ENCODE data around the gene NR4A1. TPM values are rescaled to one million over a fixed set of nuclear protein-coding genes. Genes with fewer than 3 reads are reported as not detected.

The NR4A1 gene
- total RNA-seq, 1 donor from 2014 or later: 1.0 TPM

DNA sequence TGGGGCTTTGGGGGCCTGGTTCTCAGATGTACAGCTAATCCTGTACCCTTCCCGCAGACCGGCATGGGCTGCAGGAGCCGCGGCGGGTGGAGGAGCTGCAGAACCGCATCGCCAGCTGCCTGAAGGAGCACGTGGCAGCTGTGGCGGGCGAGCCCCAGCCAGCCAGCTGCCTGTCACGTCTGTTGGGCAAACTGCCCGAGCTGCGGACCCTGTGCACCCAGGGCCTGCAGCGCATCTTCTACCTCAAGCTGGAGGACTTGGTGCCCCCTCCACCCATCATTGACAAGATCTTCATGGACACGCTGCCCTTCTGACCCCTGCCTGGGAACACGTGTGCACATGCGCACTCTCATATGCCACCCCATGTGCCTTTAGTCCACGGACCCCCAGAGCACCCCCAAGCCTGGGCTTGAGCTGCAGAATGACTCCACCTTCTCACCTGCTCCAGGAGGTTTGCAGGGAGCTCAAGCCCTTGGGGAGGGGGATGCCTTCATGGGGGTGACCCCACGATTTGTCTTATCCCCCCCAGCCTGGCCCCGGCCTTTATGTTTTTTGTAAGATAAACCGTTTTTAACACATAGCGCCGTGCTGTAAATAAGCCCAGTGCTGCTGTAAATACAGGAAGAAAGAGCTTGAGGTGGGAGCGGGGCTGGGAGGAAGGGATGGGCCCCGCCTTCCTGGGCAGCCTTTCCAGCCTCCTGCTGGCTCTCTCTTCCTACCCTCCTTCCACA is 7.6 kb downstream of the NR4A1 start:
- TF ChIP-seq, protein P1, sequence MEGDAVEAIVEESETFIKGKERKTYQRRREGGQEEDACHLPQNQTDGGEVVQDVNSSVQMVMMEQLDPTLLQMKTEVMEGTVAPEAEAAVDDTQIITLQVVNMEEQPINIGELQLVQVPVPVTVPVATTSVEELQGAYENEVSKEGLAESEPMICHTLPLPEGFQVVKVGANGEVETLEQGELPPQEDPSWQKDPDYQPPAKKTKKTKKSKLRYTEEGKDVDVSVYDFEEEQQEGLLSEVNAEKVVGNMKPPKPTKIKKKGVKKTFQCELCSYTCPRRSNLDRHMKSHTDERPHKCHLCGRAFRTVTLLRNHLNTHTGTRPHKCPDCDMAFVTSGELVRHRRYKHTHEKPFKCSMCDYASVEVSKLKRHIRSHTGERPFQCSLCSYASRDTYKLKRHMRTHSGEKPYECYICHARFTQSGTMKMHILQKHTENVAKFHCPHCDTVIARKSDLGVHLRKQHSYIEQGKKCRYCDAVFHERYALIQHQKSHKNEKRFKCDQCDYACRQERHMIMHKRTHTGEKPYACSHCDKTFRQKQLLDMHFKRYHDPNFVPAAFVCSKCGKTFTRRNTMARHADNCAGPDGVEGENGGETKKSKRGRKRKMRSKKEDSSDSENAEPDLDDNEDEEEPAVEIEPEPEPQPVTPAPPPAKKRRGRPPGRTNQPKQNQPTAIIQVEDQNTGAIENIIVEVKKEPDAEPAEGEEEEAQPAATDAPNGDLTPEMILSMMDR (IDR thresholded peaks at IDR 0.05; ENCODE audit: unreplicated experiment): no peak
- no peaks in the 10 kb centered on the region for H3K36me3 Mint-ChIP-seq (ENCODE audit: low read depth, unreplicated experiment)
- H3K27me3 Mint-ChIP-seq (ENCODE audit: unreplicated experiment): peaks cover 3% of the 10 kb centered on the region
- no peak overlapping the region for H3K4me3 Mint-ChIP-seq (ENCODE audit: unreplicated experiment)
- no peaks in the 10 kb centered on the region for H3K9me3 Mint-ChIP-seq (ENCODE audit: unreplicated experiment)
- peaks cover 3% of the 10 kb centered on the region for H3K4me1 Mint-ChIP-seq (ENCODE audit: unreplicated experiment)
- H3K27ac Mint-ChIP-seq (ENCODE audit: unreplicated experiment): no peak overlapping the region
- no peak for DNase-seq (ENCODE audit: low spot score)

DNA sequence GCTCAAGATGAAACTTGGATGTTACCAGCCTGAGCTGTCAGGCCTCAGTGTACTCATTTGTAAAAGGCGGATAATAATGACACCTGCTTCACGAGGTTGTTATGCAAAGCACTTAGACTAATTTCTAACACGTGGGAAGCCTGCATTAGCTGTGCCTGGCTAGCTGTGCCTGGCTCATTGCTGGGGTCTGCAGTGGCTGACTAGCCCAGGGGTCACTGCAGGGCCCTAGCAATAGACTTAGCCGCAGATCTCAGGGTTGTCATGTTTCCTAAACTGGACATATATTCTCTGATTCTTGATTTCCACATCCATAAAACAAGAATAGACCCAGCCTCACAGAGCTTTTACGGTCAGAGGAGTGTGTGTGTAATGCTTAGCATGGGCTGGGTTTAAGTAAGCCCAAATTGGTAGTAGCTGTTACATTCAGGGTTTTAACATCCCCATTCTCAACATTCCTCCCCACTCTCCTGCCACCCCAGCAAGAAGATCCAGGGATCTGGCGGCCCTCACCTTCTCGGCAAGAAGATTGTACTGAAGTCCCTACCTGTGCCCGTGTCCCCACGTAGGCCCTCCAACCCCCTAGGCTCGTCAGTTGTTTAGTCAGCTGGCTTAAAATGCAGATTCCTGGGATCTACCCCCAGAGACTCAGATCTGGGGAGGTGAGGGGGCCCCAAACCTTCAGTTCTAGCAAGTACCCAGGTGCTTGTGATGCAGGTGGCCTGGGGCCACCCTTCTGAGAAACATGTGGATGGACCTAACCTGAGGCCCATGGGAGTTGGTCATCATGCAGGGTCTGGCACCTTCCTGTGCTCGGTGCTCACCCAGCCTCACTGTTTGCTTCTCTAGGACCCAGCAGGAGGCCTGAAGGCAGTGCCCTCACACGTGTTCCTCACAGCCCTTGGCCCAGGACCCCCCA is 8.6 kb downstream of the NR4A1 start:
- Mint-ChIP-seq H3K4me1 (ENCODE audit: unreplicated experiment) (peaks cover 3% of the 10 kb centered on the region), H3K27ac (ENCODE audit: unreplicated experiment) (no peak overlapping the region), H3K27me3 (ENCODE audit: unreplicated experiment) (peaks cover 3% of the 10 kb centered on the region), H3K9me3 (ENCODE audit: unreplicated experiment) (no peaks in the 10 kb centered on the region), H3K36me3 (ENCODE audit: low read depth, unreplicated experiment) (no peaks in the 10 kb centered on the region), H3K4me3 (ENCODE audit: unreplicated experiment) (no peak overlapping the region)
- DNase-seq (ENCODE audit: low spot score): no peak
- TF ChIP-seq, protein P1 (IDR thresholded peaks at IDR 0.05; ENCODE audit: unreplicated experiment): no peak

GRCh38 chr12:52060498-52061177 is 9.4 kb downstream of the NR4A1 start:
- no peak for DNase-seq (ENCODE audit: low spot score)
- H3K27ac Mint-ChIP-seq (ENCODE audit: unreplicated experiment): no peak overlapping the region

GRCh38 chr12:52061470-52062166 is 10.4 kb downstream of the NR4A1 start:
- no peak overlapping the region for H3K27ac Mint-ChIP-seq (ENCODE audit: unreplicated experiment)
- H3K9me3 Mint-ChIP-seq (ENCODE audit: unreplicated experiment): no peaks in the 10 kb centered on the region
- H3K27me3 Mint-ChIP-seq (ENCODE audit: unreplicated experiment): peaks cover 3% of the 10 kb centered on the region
- TF ChIP-seq, protein P1 (IDR thresholded peaks at IDR 0.05; ENCODE audit: unreplicated experiment): no peak
- H3K4me1 Mint-ChIP-seq (ENCODE audit: unreplicated experiment): peaks cover 3% of the 10 kb centered on the region
- no peak overlapping the region for H3K4me3 Mint-ChIP-seq (ENCODE audit: unreplicated experiment)
- H3K36me3 Mint-ChIP-seq (ENCODE audit: low read depth, unreplicated experiment): no peaks in the 10 kb centered on the region
- DNase-seq (ENCODE audit: low spot score): no peak

More at GRCh38 chr12:52060498-52061177, 9.4 kb downstream of the NR4A1 start:
- Mint-ChIP-seq H3K36me3 (ENCODE audit: low read depth, unreplicated experiment) (no peaks in the 10 kb centered on the region), H3K4me1 (ENCODE audit: unreplicated experiment) (peaks cover 3% of the 10 kb centered on the region), H3K9me3 (ENCODE audit: unreplicated experiment) (no peaks in the 10 kb centered on the region), H3K27me3 (ENCODE audit: unreplicated experiment) (peaks cover 3% of the 10 kb centered on the region), H3K4me3 (ENCODE audit: unreplicated experiment) (no peak overlapping the region)
- TF ChIP-seq, protein P1 (IDR thresholded peaks at IDR 0.05; ENCODE audit: unreplicated experiment): no peak
